HG03175 (cell line): Measurements from ENCODE around the gene AMDHD2.

Experiments used
- ATAC-seq: cut with Tn5 transposase; IDR thresholded peaks from one replicate; pipeline ENCODE4 v1.9.1; 2021; ENCODE audit warnings: mild to moderate bottlenecking, moderate library complexity; ENCODE audit not compliant: unreplicated experiment

The AMDHD2 gene

DNA sequence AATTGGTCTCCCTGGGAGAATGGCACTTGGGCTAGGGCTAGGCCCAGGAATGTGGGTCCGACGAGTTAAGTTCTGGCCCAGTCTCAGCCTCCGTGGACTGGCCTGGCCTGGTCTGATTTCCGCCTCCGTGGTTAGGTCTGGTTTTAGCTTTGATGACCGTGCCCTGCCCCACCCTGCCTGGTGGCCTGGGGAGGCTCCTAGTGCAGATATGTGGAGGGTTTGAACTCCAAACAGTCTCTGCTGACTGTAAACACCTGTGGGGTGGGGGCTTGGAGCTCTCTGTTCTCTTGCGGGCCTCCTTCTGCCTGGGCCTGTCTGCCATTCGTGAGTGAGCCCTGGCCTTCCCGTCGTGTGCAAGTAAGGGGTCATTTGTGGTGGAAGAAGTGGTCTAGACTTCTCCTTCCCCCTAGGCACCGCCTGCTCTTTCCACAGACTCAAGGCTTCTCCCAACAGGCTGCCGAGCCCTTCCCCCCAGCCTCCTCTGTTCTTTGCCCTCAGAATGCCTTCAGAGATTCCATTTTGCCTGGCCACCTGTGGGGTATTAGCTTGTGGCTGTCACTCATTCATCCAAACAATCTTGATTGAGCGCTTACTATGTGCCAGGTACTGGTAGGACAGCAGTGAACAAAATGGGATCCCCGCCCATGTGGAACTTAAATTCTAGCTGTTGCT, 4.9 kb upstream of the AMDHD2 start:
- no peak for ATAC-seq

DNA sequence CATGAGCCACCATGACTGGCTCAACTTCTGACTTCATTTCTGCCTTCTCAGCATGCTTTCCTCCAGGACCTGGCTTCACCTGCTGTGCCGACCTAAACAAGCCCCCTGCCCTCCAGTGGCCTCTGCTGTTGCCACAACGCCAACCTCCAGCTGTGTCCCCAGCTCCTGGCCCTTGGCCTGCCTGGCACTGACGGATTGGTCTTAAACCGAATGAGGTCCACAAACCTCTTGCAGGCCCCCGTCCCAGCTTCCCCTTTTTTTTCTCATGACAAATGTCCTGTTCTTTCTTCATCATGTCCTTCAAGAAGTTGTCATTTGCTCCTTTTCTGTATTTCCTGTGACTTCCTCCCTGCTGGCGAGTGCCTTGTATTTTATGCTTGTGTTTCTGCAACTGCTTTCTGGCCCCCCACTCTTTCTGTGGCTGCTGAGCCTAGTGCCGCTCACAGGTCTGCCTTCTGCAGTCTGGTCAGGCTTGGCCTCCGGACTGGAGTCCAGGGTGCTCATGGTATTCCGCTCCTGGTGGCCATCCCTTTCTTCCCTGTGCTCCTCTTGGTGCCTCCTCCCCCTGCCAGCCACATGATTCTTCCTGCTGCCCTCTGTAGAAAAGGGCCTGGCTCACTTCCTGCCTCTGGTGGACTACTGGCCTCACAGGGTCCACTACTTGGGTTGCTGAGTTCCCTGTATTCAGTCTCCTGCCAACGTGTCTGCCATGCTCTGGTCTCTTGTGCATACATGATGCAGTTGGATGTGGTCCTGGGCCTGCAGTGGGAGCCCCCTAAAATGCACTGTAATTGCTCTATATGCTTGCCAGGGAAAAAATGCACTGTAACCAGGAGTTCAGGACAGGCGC, 3.6 kb upstream of the AMDHD2 start:
- no peak for ATAC-seq

DNA sequence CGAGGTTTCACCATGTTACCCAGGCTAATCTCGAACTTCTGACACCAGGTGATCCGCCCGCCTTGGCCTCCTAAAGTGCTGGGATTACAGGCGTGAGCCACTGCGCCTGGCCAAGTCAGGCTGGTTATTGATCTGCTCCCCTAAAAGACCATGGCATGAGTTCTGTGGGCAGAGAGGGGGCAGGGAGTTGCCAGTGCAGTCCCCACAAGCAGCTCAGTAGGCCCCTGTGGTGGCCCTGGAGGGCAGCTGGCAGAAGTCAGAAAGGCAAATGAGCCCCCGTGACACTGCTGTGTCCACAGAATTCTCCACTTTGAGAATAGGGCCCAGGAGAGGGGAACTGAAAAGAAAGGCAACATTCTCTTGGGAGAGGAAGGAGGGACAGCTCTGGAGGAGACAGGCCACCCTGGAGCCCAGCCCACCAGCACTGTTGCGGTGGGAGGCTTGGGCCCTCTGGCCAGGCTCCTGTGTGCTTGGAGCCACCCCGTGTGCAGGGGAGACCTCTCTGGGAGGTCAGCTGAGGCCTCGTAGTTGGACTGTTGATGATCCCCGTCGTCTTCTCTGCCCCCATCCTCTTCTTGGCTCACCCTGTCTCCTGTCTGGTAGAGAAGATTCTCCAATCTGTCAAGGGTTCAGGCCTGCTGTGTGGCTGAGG, 2.1 kb upstream of the AMDHD2 start:
- ATAC-seq: no peak

DNA sequence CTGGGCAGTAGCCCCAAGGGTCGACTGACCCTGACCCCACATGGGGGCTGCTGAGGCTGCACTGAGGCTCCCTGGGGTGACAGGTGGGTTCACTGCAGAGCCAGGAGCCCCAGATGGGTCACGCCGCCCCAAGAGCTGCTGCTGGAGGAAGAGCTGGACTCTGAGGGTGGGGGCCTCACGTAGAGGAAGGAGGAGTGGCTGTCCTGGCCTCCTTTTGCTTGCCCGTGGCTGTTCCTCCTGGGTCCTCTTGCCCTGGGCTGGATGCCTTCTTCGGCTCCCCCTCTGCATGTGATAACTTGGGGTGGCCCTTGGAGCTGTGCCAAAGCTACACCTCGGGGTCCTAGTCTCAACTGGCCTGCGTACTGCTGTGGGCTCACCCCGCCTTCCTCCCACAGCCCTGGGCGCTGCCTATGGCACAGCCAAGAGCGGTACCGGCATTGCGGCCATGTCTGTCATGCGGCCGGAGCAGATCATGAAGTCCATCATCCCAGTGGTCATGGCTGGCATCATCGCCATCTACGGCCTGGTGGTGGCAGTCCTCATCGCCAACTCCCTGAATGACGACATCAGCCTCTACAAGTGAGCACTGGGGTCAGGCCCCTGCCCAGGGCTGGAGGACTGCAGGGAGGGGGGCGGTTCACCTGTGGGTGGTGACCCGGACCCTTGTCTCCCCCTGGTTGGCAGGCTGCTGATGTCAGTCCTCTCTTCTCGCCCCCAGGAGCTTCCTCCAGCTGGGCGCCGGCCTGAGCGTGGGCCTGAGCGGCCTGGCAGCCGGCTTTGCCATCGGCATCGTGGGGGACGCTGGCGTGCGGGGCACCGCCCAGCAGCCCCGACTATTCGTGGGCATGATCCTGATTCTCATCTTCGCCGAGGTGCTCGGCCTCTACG, 1.1 kb upstream of the AMDHD2 start:
- ATAC-seq: no peak

DNA sequence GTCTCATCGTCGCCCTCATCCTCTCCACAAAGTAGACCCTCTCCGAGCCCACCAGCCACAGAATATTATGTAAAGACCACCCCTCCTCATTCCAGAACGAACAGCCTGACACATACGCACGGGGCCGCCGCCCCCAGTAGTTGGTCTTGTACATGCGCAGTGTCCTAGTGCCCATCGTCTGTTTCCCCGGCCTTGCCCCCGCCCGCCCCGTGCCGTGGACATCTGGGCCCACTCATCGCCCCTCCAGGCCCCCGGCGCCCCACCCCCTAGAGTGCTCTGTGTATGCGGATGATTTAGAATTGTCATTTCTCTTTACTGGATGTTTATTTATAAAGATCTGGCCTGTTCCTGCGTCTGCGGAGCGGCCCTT, 475 bp upstream of the AMDHD2 start:
- no peak for ATAC-seq

DNA sequence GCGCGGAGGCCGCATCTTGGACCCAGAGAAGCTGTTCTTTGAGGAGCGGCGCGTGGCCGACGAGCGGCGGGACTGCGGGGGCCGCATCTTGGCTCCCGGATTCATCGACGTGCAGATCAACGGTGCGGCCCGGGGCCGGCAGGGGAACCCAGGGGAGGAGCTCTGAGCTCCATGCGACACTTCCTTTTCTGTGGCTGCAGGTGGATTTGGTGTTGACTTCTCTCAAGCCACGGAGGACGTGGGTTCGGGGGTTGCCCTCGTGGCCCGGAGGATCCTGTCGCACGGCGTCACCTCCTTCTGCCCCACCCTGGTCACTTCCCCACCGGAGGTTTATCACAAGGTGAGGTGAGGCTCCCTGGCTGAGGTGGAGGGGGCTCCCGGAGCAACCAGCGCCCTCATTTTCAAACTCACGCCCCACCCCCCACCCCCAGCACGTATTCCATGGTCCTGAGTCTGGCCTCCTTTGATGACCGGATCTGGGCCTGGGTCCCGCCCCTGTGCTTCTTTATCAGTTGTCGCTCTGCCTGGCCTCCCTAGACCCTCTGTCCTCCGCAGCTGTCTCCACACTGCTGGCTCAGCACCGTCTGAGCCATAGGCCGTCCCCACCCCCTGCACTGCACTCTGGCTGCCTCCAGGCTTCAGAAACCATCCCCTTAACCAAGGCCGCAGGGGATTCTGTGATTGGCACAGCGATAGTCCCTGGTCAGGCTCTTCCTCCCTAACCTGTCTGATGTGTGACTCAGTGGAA, 787 bp downstream of the AMDHD2 start:
- ATAC-seq: no peak

DNA sequence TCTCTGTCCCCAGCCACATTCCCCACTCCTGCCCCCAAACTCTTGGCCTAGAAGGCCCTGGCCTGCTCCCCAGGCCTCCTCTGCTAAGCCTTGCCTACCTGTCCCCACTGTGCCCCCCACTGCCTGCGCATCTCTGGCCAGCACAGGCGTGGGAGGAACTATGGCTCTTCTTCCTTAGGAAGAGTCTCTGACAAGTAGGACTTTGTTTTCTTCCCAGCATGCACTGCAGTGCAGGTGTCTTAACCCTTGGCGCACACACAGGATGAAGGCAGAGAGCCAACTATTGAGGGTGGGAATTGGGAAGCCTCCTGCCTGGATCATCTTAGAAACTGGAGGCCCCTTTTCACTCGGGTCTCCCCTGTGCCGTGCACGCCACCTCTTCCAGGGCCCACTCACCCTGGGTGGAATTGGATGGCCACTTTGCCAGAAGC, 3.6 kb downstream of the AMDHD2 start:
- ATAC-seq: no peak

DNA sequence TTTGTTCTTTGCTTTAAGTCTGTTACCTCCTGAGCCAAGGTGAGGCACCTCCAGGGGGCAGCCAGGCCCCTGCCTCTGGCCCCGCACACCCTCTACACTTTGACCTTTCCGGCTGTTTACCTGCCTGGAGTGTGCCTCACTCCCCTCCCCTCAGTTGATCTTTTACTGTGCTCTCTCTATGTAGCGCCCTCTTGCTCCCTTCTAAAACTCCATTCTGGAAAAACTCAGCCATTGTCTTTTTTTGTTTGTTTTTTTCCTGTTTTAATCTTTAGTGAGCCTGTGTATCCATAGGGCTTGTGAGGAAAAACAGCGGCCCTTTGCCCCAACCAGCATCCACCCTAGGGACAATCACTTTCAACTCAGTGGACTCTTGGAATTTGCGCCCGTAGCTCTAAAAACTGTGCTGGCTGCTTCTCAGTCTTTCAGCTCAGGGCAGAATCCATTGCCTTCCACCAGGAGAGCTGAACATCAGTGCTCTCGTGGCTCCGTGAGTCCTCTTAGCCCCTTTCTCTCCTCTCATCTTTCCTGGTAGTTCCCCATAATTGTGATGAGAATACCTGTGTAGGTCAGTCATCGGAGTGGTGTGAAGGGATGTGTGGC, 4.3 kb downstream of the AMDHD2 start:
- no peak for ATAC-seq

DNA sequence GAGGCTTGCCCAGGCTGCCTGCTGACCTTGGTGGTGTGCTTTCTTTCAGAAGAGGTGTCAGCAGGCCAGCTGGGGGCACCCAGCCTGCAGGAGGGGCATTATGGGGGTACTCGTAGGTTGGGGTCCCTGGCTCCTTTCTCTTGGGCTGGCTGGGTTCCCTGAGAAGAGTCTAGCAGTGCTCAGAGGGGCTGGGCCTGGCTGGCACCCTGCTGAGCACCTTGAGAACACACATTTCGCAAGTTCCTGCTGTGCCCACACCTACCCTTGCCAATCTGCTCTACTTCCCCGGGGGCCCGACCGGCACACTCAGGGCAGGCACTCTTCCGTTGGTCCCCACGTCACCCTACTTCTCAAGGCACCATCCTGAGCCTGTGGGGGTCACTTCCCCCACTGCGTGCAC, 6.0 kb downstream of the AMDHD2 start:
- no peak for ATAC-seq

DNA sequence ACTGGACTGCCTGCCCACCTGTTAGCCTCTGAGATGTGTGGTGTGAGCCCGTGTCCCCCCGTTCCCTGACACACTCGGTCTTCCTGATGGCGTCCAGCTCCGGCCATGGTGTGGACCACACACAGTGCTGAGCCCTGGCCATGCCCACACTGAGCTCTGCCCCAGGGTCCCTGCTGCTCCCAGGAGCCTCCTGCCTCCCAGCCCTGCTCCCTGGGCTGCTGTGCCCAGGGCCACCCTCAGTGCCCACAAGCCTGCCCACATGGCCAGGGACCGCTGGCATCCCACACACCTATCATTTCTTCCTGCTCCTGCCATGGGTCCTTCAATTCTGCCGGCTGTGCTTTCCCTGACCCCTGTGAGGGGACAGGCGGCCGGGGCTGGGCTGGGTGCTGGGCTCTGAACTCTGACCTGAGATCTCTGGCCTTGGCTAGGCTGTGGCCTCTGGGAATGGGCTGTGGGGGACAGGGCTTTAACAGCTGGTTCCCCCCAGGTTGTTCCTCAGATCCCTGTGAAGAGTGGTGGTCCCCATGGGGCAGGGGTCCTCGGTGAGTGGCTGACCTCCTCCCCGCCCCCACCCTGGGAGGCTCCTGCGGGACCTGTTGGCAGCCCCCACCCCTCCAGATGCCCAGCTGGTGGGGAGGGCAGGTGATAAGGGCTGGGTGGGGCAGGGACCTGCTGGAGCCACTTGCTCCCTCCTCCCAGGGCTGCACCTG, 7.1 kb downstream of the AMDHD2 start:
- no peak for ATAC-seq

DNA sequence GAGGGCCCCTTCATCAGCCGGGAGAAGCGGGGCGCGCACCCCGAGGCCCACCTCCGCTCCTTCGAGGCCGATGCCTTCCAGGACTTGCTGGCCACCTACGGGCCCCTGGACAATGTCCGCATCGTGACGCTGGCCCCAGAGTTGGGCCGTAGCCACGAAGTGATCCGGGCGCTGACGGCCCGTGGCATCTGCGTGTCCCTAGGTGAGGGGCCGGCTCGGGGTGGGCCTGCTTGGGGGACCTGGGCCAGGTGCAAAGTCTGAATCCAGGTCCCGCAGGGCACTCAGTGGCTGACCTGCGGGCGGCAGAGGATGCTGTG, 7.6 kb downstream of the AMDHD2 start:
- ATAC-seq: no peak

DNA sequence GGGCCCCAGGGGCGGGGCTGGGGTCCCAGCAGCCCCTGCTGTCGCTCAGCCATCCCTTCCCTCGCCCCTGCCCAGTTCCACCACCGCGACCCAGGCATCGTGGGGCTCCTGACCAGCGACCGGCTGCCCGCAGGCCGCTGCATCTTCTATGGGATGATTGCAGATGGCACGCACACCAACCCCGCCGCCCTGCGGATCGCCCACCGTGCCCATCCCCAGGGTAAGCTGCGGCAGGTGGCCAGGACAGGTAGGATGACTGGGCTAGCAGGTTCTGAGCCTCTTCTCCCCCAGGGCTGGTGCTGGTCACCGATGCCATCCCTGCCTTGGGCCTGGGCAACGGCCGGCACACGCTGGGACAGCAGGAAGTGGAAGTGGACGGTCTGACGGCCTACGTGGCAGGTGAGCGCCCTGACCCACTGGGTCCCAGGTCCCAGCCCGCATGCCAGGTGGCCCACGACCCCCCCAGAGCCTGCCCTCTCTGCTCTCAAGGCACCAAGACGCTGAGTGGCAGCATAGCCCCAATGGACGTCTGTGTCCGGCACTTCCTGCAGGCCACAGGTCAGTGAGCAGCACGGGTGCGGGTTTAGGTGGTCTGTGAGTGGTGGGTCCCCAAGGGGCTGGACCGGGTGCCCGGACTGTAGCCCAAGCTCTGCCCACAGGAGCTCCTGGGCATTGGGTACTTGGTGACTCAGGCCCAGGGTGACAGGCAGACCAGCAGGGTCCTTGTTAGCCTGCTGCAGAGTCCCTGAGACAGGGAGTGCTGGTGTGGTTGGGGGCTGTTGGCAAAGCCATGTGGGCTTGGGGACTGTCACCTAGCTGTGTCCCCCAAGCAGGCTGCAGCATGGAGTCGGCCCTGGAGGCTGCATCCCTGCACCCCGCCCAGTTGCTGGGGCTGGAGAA, 8.2 kb downstream of the AMDHD2 start:
- no peak for ATAC-seq

DNA sequence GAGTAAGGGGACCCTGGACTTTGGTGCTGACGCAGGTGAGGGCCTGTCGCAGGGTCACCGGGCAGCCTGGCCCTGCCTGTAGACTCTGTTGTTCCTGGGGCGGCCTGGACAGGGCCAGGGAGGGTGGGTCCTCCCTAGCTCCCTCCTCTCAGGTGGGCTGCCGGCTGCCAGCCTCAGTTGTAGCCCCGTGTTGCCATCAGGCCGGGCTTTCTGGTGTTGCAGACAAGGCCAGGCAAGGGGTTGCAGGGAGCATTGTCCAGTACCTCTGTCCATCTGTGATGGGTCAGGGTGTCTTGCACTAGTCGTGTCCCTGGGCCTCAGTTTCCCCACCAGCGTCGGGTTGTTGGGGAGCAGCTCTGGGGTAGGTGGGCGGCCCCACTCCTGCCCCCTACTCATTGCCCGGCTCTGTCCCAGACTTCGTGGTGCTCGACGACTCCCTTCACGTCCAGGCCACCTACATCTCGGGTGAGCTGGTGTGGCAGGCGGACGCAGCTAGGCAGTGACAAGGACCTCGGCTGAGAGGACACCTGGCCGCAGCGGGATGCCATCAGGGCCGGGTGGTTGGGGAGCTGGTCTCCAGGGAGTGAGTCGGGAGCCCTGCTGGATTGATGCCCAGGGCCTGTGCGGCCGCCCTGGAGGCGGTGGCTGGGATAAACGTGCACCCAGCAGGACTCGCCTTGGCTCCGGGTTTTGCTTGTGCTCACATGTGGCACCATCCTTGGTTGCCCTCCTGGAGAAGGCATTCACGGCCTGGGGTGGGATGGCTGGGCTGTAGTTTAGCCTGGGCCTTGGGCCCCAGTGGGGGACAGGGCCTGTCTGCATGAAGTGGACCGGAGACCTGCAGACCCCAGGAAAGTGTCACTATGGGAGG, 9.1 kb downstream of the AMDHD2 start:
- no peak for ATAC-seq

DNA sequence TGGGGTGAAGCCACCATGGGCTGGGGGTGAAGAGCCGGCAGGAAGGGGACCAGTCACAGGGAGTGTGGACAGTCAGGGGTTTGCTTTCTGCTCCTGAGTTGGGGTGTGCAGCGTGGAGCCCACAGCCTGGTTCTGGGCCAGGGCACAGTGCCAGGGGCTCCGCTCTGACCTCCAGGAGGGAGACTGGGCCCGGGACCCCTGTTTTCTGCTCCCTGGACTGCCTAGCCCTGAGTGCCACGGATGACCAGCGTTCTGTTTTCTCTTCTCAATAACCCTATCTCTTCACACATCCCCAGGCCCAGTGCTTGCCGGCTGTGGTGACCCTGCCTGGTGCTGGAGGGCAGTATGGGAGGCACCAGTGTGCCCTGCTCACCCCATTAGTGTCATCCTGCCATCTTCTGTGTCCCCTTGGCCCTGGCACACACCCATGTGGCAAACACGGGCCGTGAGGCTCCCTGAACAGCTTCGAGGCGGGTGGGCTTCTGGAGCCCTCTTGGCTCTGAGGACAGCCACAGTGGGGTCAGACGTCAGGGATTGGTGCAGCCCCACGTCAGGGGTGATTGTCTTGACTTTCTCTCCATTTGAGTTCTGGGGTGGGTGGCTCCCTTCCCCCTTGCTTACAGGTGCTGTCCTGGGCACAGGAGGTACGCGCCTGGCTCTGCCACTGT, 9.9 kb downstream of the AMDHD2 start:
- no peak for ATAC-seq

DNA sequence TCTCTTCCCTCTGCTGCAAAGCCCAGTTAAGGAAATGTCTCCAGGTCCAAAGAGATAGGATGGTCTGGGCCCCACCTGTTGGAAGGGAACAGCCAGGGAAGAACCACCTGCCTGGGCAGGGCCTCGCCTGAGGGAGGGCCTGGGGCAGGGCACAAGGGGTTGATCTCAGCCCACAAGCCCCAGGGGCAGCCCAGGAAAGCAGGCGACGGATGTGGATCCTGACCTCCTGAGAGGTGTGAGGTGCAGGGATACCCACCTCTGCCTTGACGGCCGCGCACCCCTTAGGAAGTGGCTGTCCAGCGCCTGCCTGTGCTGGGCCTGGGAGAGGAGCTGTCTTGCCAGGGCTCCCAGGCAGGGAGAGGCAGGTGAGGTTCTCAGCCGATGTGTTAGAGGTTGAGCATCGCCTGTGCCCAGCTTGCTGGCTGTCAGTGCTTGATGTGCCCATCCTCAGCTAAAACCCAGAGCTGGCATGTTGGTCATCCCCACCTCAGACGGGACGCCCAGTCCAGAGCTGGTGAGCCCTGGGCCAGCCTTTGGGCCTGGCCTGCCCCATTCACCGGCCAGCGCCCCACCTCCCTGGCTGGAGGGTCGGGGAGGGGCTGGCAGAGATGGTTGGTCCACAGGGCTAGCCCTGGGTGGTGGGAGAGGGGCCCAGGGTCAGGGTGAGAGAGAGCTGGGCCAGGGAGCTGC, 10.6 kb downstream of the AMDHD2 start:
- ATAC-seq: no peak

DNA sequence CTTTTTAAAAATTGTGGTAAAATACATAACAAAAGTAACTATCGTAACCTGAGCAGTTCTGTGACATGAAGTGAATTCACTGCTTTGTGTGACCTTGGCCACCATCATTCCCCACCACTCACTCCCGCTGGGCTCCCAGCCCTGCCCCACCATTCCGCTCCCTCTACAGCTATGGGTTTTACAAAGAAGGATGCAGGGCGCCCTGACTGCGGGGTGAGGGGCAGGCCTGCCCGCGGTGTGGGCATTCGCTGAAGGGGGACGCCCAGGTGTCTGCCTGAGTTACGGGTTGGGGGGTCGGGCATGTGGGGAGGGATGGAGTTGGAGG, 11.2 kb downstream of the AMDHD2 start, which contains the start of gene CEMP1:
TSS of gene CEMP1 (minus strand) at position 38 of the 325 bp plus-strand sequence. CDS start 335 bp downstream, outside the sequence.
- no peak for ATAC-seq
